SU-DHL-6 (cell line): ENCODE data around the gene FAM168B.

Source experiments
- EZH2phosphoT487 ChIP-seq: fragments of 200-600 bp; sonication (generic), shearing (Covaris generic); conservative IDR thresholded peaks from 2 replicates; pipeline ENCODE4 v1.6.1; 2018; ENCODE audit warnings: mild to moderate bottlenecking, antibody characterized with exemption, low read length, moderate library complexity, mixed read lengths
- TF ChIP-seq, protein P1 (sequence below): fragments of 200-600 bp; sonication (generic); IDR thresholded peaks from one replicate; pipeline ENCODE4 v1.5.1; 2017; ENCODE audit warnings: antibody characterized with exemption, mild to moderate bottlenecking, low read length, moderate library complexity; ENCODE audit not compliant: insufficient read depth, poor library complexity, severe bottlenecking

DNA sequence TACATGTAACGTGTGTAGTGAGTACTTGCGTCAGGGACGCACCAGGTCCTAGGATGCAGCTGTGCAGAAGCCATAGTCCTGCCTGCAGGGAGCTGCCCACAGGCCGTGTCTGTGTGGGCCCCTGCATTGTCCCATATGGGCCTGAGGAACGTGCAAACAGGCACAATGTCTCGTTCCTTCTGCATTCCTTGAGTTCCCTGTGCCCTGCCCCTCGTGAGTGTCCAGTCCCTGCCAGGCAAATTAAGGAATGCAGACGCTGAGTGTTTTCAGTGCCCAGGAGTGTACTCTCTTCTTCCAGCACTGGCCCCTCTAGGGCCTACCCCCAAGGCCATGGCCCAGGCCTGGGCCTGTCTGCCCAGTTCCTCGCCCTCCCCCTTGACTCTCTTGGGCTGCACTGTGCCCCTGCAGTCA, 61.8 kb downstream of the FAM168B start:
- TF ChIP-seq EZH2phosphoT487: no peak
- TF ChIP-seq, protein P1, sequence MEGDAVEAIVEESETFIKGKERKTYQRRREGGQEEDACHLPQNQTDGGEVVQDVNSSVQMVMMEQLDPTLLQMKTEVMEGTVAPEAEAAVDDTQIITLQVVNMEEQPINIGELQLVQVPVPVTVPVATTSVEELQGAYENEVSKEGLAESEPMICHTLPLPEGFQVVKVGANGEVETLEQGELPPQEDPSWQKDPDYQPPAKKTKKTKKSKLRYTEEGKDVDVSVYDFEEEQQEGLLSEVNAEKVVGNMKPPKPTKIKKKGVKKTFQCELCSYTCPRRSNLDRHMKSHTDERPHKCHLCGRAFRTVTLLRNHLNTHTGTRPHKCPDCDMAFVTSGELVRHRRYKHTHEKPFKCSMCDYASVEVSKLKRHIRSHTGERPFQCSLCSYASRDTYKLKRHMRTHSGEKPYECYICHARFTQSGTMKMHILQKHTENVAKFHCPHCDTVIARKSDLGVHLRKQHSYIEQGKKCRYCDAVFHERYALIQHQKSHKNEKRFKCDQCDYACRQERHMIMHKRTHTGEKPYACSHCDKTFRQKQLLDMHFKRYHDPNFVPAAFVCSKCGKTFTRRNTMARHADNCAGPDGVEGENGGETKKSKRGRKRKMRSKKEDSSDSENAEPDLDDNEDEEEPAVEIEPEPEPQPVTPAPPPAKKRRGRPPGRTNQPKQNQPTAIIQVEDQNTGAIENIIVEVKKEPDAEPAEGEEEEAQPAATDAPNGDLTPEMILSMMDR: no peak
